Aorta (tissue), 5 donors: ENCODE data around the gene SPECC1L. TPM values are rescaled to one million over a fixed set of nuclear protein-coding genes. Genes with fewer than 3 reads are reported as not detected.
A peak's percentile ranks its signal among the peaks of the same experiment; 100 is the strongest.

Experiments
- ATAC-seq: fragments of 200-7000 bp; cut with Tn5 transposase; one replicate; pipeline ENCODE4 v1.9.1; 2022; ENCODE audit warnings: moderate library complexity; ENCODE audit not compliant: low FRiP score
- DNase-seq, 2 donors: peaks; one replicate each; pipeline ENCODE4 v3.0.0-alpha.2; 2020
- H3K27ac ChIP-seq, 2 donors: one replicate each; pipeline ENCODE4 v1.5.1; 2013; ENCODE audit warnings: low read length in 2 of 2, mild to moderate bottlenecking in 2 of 2, moderate library complexity in 2 of 2, control low read depth in 1 of 2, inconsistent platforms in 1 of 2, low read depth in 1 of 2
- H3K27me3 ChIP-seq, 2 donors: one replicate each; pipeline ENCODE4 v1.6.1; 2013; ENCODE audit warnings: control low read depth in 1 of 2, low read length in 1 of 2, mild to moderate bottlenecking in 1 of 2, moderate library complexity in 1 of 2; ENCODE audit not compliant: insufficient read depth in 2 of 2, control insufficient read depth in 1 of 2
- H3K36me3 ChIP-seq, 2 donors: one replicate each; pipeline ENCODE4 v1.6.1; 2013; ENCODE audit warnings: control low read depth in 1 of 2, low read length in 1 of 2, mild to moderate bottlenecking in 1 of 2; ENCODE audit not compliant: insufficient read depth in 2 of 2, control insufficient read depth in 1 of 2
- H3K4me1 ChIP-seq, 2 donors: one replicate each; pipeline ENCODE4 v1.6.1; 2013; ENCODE audit warnings: low read length in 2 of 2, control low read depth in 1 of 2, mild to moderate bottlenecking in 1 of 2, moderate library complexity in 1 of 2; ENCODE audit not compliant: insufficient read depth in 2 of 2, control insufficient read depth in 1 of 2
- H3K4me3 ChIP-seq, 2 donors: one replicate each; pipeline ENCODE4 v1.5.1; 2013; ENCODE audit warnings: low read length in 2 of 2, control low read depth in 1 of 2, mild to moderate bottlenecking in 1 of 2
- H3K9me3 ChIP-seq: one replicate; pipeline ENCODE4 v1.6.1; 2013; ENCODE audit warnings: mild to moderate bottlenecking, low read length; ENCODE audit not compliant: control insufficient read depth
- WGBS, 2 donors: extraction: QIAGEN DNeasy Blood & Tissue Kit; methylation state at CpG; one replicate each; pipeline ENCODE4 v1.1.7; 2013; 5-methylcytosine and 5-hydroxymethylcytosine counted together
- intact Hi-C, 2 donors: fragments of 100-400 bp; cut with DNase I; formaldehyde crosslinking; loops; one replicate each; pipeline versions ENCODE4 v1.14.2 to v1.15.0; 2022
- polyA plus RNA-seq, 2 donors: library from polyadenylated mRNA; stranded (reverse); fragments of 200-250 nt; gene quantifications; one replicate each; pipeline ENCODE4 v1.2.3, GENCODE V29; 2013
- total RNA-seq, 2 donors: library from RNA; stranded (reverse); fragmentation: NEBNext Ultra II Directional; extraction: Animal tissue kit (Norgen Biotek cat#: 25700); gene quantifications; one replicate each; pipeline ENCODE4 v1.2.1, GENCODE V29; 2021
- donor health status: healthy with polysubstance abuse.
- donor health status: Bipolar disorder and iron deficiency.
- donor health status: DM: no; HTN: no; CAD: no.
- donor health status: DM: no; HTN: no; CAD: no.
- donor health status: DM: yes; HTN: yes; CAD: no.

Gene SPECC1L
- total and polyA plus RNA-seq, 4 donors: 15.0 to 92.0 (median 47.7) TPM

- no peaks in the 10 kb centered on the region for H3K9me3 ChIP-seq
- DNase-seq (no peak), ATAC-seq (no peak)
- no peak overlapping the region for H3K4me3 ChIP-seq
- H3K27me3 ChIP-seq: no peaks in the 10 kb centered on the region
- intact Hi-C loops: no loop called here
- no peak overlapping the region for H3K27ac ChIP-seq
- 91 to 92% methylated on average over 3 of the region's 3 CpGs for WGBS, 2 donors
- H3K4me1 ChIP-seq: peaks cover 4 to 6% of the 10 kb centered on the region in 2 donors
- peaks cover 0 to 4% of the 10 kb centered on the region in 2 donors for H3K36me3 ChIP-seq
Observed at GRCh38 chr22:24393848-24394247, 123.2 kb downstream of the SPECC1L start.

GRCh38 chr22:24394254-24394653, 123.6 kb downstream of the SPECC1L start:
- H3K36me3 ChIP-seq: peaks cover 0 to 4% of the 10 kb centered on the region in 2 donors
- ATAC-seq: no peak
- H3K27me3 ChIP-seq: no peaks in the 10 kb centered on the region
- no peaks in the 10 kb centered on the region for H3K9me3 ChIP-seq
- H3K4me3 ChIP-seq: no peak overlapping the region
- WGBS, 2 donors: 86 to 88% methylated on average over 2 of the region's 2 CpGs
- no peak for DNase-seq
- peaks cover 4 to 6% of the 10 kb centered on the region in 2 donors for H3K4me1 ChIP-seq
- H3K27ac ChIP-seq: no peak overlapping the region
- intact Hi-C loops: no loop called here

GRCh38 chr22:24398409-24398808, 127.8 kb downstream of the SPECC1L start:
- ATAC-seq: no peak
- Histone ChIP-seq H3K4me3 (no peak overlapping the region), H3K9me3 (no peaks in the 10 kb centered on the region), H3K4me1 (peaks cover 0 to 5% of the 10 kb centered on the region in 2 donors), H3K27me3 (no peaks in the 10 kb centered on the region), H3K27ac (no peak overlapping the region), H3K36me3 (peaks cover 0 to 2% of the 10 kb centered on the region in 2 donors)
- DNase-seq: no peak
- intact Hi-C loops: no loop called here

- DNase-seq (no peak), ATAC-seq (no peak)
- intact Hi-C loops: no loop called here
- peaks cover 0 to 12% of the 10 kb centered on the region in 2 donors for H3K4me1 ChIP-seq
- no peaks in the 10 kb centered on the region for H3K27me3 ChIP-seq
- WGBS, 2 donors: 77 to 79% methylated on average over 8 of the region's 8 CpGs
- H3K9me3 ChIP-seq: no peaks in the 10 kb centered on the region
- no peak overlapping the region for H3K27ac ChIP-seq
- H3K36me3 ChIP-seq: peaks cover 0 to 2% of the 10 kb centered on the region in 2 donors
- no peak overlapping the region for H3K4me3 ChIP-seq
Observed at GRCh38 chr22:24400034-24400725, 129.5 kb downstream of the SPECC1L start.

- ATAC-seq: peak; percentile 6
- Histone ChIP-seq H3K27ac (peak overlapping the region; percentile 18 to 58), H3K27me3 (no peaks in the 10 kb centered on the region), H3K9me3 (no peaks in the 10 kb centered on the region), H3K4me3 (no peak overlapping the region), H3K36me3 (peaks cover 0 to 2% of the 10 kb centered on the region in 2 donors), H3K4me1 (peaks cover 0 to 12% of the 10 kb centered on the region in 2 donors)
- intact Hi-C loops: no loop called here
- 61 to 62% methylated on average over 9 of the region's 9 CpGs for WGBS, 2 donors
- DNase-seq: peak in 1 of 2 donors; percentile 47
Observed at GRCh38 chr22:24400726-24401596, 130.3 kb downstream of the SPECC1L start.

- no peak for DNase-seq
- no peak for ATAC-seq
- WGBS, 2 donors: 78 to 85% methylated on average over 5 of the region's 5 CpGs
- intact Hi-C loops: no loop called here
- Histone ChIP-seq H3K4me1 (peaks cover 0 to 12% of the 10 kb centered on the region in 2 donors), H3K4me3 (no peak overlapping the region), H3K27me3 (no peaks in the 10 kb centered on the region), H3K27ac (peak overlapping the region in 1 of 2 donors; percentile 83), H3K36me3 (peaks cover 0 to 2% of the 10 kb centered on the region in 2 donors), H3K9me3 (no peaks in the 10 kb centered on the region)
Observed at GRCh38 chr22:24401931-24402367, 131.3 kb downstream of the SPECC1L start.

- Histone ChIP-seq H3K27ac (peak overlapping the region; percentile 80 to 84), H3K9me3 (no peaks in the 10 kb centered on the region), H3K4me1 (peaks cover 0 to 12% of the 10 kb centered on the region in 2 donors), H3K36me3 (peaks cover 0 to 2% of the 10 kb centered on the region in 2 donors), H3K27me3 (no peaks in the 10 kb centered on the region), H3K4me3 (no peak overlapping the region)
- intact Hi-C loops: no loop called here
- 2 to 4% methylated on average over 3 of the region's 3 CpGs for WGBS, 2 donors
- ATAC-seq (peak; percentile 84), DNase-seq (peak; percentile 86 to 89)
Observed at GRCh38 chr22:24402460-24403192, 132.0 kb downstream of the SPECC1L start.

GRCh38 chr22:24403346-24403745, 132.7 kb downstream of the SPECC1L start:
- Histone ChIP-seq H3K36me3 (no peaks in the 10 kb centered on the region), H3K4me1 (peaks cover 0 to 12% of the 10 kb centered on the region in 2 donors), H3K4me3 (no peak overlapping the region), H3K27ac (peak overlapping the region; percentile 5 to 80), H3K9me3 (no peaks in the 10 kb centered on the region), H3K27me3 (no peaks in the 10 kb centered on the region)
- 58 to 62% methylated on average over 3 of the region's 3 CpGs for WGBS, 2 donors
- ATAC-seq (no peak), DNase-seq (no peak)
- intact Hi-C loops: no loop called here
